Measurements from ENCODE around the gene MPDZ. TPM values are rescaled to one million over a fixed set of nuclear protein-coding genes. Genes with fewer than 3 reads are reported as not detected.

Gene MPDZ
- total RNA-seq, 1 donor from 2014 or later = 38.7 TPM

- Mint-ChIP-seq H3K27ac (ENCODE audit: unreplicated experiment) (no peak overlapping the region), H3K36me3 (ENCODE audit: unreplicated experiment) (no peaks in the 10 kb centered on the region), H3K4me1 (ENCODE audit: low read depth, unreplicated experiment) (peaks cover 1% of the 10 kb centered on the region), H3K9me3 (ENCODE audit: unreplicated experiment) (no peaks in the 10 kb centered on the region), H3K4me3 (ENCODE audit: unreplicated experiment) (no peak overlapping the region), H3K27me3 (ENCODE audit: unreplicated experiment) (no peaks in the 10 kb centered on the region)
- no peak for TF ChIP-seq CTCF (IDR thresholded peaks at IDR 0.05; ENCODE audit: partially characterized antibody, unreplicated experiment)
- no peak for DNase-seq
These were observed 161.2 kb downstream of the MPDZ start for GRCh38 chr9:13118313-13118712.

- Mint-ChIP-seq H3K36me3 (ENCODE audit: unreplicated experiment) (no peaks in the 10 kb centered on the region), H3K27ac (ENCODE audit: unreplicated experiment) (no peak overlapping the region), H3K4me1 (ENCODE audit: low read depth, unreplicated experiment) (peaks cover 6% of the 10 kb centered on the region), H3K9me3 (ENCODE audit: unreplicated experiment) (no peaks in the 10 kb centered on the region), H3K4me3 (ENCODE audit: unreplicated experiment) (no peak overlapping the region), H3K27me3 (ENCODE audit: unreplicated experiment) (no peaks in the 10 kb centered on the region)
- no peak for TF ChIP-seq CTCF (IDR thresholded peaks at IDR 0.05; ENCODE audit: partially characterized antibody, unreplicated experiment)
- no peak for DNase-seq
These were observed 163.2 kb downstream of the MPDZ start for GRCh38 chr9:13116292-13116691.

GRCh38 chr9:13113751-13114150 is 165.7 kb downstream of the MPDZ start:
- Mint-ChIP-seq H3K9me3 (ENCODE audit: unreplicated experiment) (no peaks in the 10 kb centered on the region), H3K4me3 (ENCODE audit: unreplicated experiment) (no peak overlapping the region), H3K27ac (ENCODE audit: unreplicated experiment) (no peak overlapping the region), H3K27me3 (ENCODE audit: unreplicated experiment) (no peaks in the 10 kb centered on the region), H3K4me1 (ENCODE audit: low read depth, unreplicated experiment) (peaks cover 22% of the 10 kb centered on the region), H3K36me3 (ENCODE audit: unreplicated experiment) (no peaks in the 10 kb centered on the region)
- TF ChIP-seq CTCF (IDR thresholded peaks at IDR 0.05; ENCODE audit: partially characterized antibody, unreplicated experiment) = no peak
- DNase-seq = no peak

- H3K36me3 Mint-ChIP-seq (ENCODE audit: unreplicated experiment) = no peaks in the 10 kb centered on the region
- no peak overlapping the region for H3K27ac Mint-ChIP-seq (ENCODE audit: unreplicated experiment)
- no peak for TF ChIP-seq CTCF (IDR thresholded peaks at IDR 0.05; ENCODE audit: partially characterized antibody, unreplicated experiment)
- H3K4me3 Mint-ChIP-seq (ENCODE audit: unreplicated experiment) = no peak overlapping the region
- no peaks in the 10 kb centered on the region for H3K27me3 Mint-ChIP-seq (ENCODE audit: unreplicated experiment)
- H3K9me3 Mint-ChIP-seq (ENCODE audit: unreplicated experiment) = no peaks in the 10 kb centered on the region
- DNase-seq = no peak
- H3K4me1 Mint-ChIP-seq (ENCODE audit: low read depth, unreplicated experiment) = peaks cover 24% of the 10 kb centered on the region
These were observed 166.3 kb downstream of the MPDZ start for GRCh38 chr9:13113216-13113615.

GRCh38 chr9:13111778-13112177 is 167.7 kb downstream of the MPDZ start:
- Mint-ChIP-seq H3K27ac (ENCODE audit: unreplicated experiment) (no peak overlapping the region), H3K4me1 (ENCODE audit: low read depth, unreplicated experiment) (peaks cover 24% of the 10 kb centered on the region), H3K27me3 (ENCODE audit: unreplicated experiment) (no peaks in the 10 kb centered on the region), H3K9me3 (ENCODE audit: unreplicated experiment) (no peaks in the 10 kb centered on the region), H3K36me3 (ENCODE audit: unreplicated experiment) (no peaks in the 10 kb centered on the region), H3K4me3 (ENCODE audit: unreplicated experiment) (no peak overlapping the region)
- DNase-seq = no peak
- TF ChIP-seq CTCF (IDR thresholded peaks at IDR 0.05; ENCODE audit: partially characterized antibody, unreplicated experiment) = no peak

Data from glutamatergic neuron (in vitro differentiated cells).